Activated gamma-delta T cell treated with anti-CD3 and anti-CD28 coated beads, Interleukin-2, amount 50 U/mL, for 16 hours (primary cell): Measurements from ENCODE around the gene GDE1.

ENCODE experiments used
- DNase-seq: peaks from one replicate; pipeline ENCODE4 v3.0.0-alpha.2; 2020; ENCODE audit warnings: low read depth

The GDE1 gene

DNA sequence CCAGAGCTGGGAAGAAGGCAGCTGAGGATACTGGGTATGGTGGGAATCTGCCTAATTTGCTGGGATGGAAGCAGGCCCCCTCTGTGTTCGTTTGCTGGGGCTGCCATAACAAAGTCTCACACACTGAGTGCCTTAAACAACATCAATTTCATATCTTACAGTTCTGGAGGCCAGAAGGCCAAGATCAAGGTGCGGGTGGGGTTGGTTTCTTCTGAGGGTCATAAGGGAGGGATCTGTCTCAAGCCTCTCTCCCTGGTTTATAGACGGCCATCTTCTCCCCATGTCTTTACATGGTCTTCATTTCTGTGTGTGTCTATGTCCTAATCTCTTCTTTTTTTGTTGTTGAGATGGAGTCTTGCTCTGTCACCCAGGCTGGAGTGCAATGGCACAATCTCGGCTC lies 35.8 kb downstream of the GDE1 start:
- no peak for DNase-seq

- no peak for DNase-seq
Measured at GRCh38 chr16:19485611-19486010, 36.3 kb downstream of the GDE1 start.

- no peak for DNase-seq
Measured at GRCh38 chr16:19484096-19484495, 37.8 kb downstream of the GDE1 start.

DNA sequence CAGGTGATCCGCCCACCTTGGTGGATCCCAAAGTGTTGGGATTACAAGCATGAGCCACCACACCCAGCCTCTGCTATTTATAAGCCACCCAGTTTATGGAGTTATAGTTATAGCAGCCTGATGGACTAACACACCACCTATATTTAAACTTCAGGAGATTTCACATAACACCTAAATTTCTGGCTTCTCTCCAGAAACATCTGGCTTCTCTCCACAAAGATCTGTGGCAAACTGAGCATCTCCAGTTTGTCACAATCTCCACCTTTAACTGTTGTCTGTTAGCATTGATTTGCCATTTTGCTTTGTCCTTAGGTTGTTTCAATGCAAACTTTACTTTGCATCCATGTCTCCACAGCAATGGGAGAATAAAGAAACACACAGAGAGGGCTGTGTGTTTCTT lies 39.6 kb downstream of the GDE1 start:
- no peak for DNase-seq

- DNase-seq, result no peak
Measured at GRCh38 chr16:19481769-19482168, 40.1 kb downstream of the GDE1 start.

DNA sequence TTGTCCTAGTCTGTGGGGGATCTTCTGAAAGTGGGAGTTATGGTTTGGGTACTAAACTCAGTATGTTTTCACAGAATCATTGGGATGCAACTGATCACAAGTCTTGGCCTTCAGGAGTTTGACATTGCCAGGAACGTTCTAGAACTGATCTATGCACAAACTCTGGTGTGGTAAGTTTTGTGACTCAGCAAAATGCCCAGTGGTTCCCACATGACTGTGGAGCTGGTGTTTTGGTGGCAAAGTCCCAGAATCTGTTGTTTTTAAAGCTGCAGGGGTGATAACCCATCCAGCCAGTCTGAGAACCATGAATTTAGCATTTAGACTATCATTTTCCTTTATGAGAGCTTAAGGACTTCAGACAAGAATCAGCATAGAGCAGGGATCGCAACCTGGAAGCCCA lies 40.6 kb downstream of the GDE1 start:
- no peak for DNase-seq

- DNase-seq, result no peak
Measured at GRCh38 chr16:19479302-19479721, 42.6 kb downstream of the GDE1 start.

GRCh38 chr16:19478505-19478904 lies 43.4 kb downstream of the GDE1 start:
- no peak for DNase-seq

DNA sequence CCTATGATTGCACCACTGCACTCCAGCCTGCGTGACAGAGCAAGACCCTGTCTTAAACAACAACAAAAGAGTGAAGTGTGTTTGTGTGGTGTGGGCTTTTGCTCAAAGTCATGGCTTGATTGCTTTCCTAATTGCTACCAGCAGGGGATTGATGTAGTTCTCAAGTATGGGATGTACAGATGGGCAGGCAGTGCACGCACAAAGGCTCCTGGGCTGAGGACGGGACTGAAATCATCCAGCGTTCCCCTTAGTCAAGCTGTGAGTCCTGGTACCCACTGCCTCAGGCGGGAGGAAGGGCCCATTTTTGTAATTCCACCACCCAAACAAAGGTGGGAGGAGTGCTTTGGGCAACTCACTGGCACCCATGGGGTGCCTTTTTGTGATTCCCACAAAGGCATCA lies 47.3 kb downstream of the GDE1 start:
- no peak for DNase-seq

DNA sequence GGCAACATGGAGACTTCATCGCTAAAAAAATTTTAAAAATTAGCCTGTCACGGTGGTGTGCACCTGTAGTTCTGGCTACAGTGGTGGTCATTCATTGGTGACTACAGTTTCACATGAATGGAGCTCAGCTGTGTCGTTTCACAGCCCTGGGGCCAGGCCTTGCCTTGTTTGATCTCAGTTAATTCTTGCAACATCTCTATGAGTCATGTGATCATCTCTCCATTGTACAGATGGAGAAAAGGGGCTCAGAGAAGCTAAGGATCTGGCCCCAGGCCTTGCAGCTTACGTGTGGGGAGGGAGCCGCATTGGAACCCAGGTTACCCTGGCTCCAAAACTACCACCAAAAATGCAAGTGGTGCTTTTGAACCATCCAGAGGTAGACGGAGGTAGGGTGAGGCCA lies 49.4 kb downstream of the GDE1 start:
- DNase-seq, result no peak

DNA sequence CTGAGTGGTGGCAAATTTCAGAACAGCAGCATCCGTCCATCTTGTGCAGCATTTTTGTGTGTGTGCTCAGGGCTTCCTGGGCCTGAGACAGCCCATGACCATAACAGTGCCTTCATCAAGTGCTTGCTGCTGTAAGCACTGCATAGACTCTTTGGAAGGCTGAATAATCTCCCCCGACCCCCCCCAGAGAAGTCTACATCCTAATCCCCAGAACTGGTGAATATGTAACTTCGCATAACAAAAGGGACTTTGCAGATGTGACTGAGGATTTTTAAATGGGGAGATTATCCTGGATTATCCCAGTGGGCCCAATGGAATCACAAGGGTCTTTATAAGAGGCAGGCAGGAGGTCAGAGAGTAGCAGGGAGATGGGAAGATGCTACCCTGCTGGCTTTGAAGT lies 53.6 kb downstream of the GDE1 start:
- no peak for DNase-seq

DNA sequence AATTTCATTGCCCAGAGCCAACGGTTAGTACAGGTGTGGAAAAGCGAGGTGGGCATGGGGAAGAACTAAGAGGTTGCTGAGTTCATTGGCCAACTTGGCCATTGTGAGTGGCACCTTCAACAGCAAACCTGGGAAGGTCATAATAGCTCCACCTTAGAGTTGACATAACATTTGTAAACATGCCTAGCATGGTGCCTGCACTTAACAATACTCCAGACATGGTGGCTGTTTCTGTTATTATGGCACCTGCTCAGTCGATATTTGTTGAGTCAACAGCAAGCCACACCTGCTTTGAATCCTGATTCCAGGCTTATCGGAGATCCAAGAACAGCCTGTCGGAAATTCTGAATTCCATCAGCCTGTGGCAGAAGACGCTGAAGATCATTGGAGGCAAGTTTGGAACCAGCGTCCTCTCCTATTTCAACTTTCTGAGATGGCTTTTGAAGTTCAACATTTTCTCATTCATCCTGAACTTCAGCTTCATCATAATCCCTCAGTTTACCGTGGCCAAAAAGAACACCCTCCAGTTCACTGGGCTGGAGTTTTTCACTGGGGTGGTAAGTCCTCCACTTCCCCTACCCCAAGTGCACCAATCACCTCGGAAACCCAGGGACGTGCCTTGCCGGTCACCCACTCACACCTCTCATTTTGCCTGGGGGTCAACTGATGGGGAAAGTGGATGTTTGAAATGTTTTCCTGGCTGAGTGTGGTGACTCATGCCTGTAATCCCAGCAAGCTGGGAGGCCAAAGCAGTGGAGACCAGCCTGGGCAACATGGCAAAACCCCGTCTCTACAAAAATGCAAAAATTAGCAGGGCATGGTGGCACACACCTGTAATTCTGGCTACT lies 58.2 kb downstream of the GDE1 start:
- DNase-seq, result no peak

DNA sequence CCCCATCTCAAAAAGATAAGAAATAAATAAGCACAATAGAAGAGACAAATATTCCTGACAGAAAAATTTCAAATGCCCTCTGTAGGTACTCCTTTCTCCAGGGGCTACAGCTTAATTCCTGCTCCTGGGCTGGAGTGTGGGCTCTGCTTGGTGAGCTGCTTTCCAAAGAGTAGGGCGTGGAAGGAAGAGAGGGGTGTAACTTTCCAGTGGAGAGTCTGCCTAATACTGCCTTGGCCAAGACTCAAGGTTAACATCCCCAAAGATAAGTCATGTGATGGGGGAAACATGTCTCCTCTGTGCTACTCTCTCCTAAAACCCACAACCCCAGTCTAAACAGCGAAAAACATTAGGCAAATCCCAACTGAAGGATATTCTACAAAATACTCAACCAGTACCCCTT lies 61.5 kb downstream of the GDE1 start:
- DNase-seq, result no peak

GRCh38 chr16:19458722-19459379 lies 63.0 kb downstream of the GDE1 start:
- no peak for DNase-seq
